Measurements from ENCODE around the gene RER1.

The RER1 gene

DNA sequence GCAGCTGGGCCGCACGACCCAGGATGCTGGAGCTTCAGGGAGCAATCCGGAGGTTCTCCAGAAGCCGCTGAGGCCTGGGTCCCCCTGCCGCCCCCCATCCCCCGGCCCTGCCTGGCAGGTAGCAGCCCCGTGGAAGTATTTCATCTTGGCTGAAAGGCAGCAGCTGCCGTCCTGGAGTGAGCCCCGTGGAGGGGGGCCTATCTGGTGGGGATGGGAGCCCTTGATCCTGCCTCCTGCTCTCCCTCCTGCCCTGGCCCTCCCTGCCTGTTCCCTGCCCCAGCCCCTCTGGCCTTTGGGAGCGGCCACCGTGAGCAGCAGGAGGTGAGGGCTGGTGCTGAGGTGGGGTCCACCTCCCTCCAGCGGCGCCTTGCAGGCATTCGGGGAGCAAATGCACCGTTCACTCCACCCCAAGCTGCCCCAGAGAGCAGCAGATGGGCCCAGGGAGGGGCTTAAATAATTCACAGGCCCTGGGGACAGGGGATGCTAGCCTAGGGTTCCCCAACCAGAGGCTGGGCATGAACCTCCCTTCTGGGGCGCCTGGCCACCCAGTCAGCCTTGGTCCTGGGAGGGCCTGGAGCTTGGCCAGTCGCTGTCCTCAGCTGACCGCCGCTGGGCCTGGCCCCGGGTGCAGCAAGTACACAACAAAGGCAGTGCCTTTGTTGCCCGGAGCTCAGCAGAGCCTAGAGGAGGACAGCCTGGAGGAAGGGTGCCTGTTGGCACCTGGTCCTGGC, 60.7 kb downstream of the RER1 start:
- Histone ChIP-seq H2BK5ac (ENCODE audit: low read depth, low read length, poor library complexity, severe bottlenecking) (peak overlapping the region; percentile 95), H3K4me2 (ENCODE audit: low read length, poor library complexity, severe bottlenecking) (peak overlapping the region; percentile 13), H3K23ac (ENCODE audit: low read length in 2 of 2) (no peak overlapping the region), H3K4me3 (ENCODE audit: insufficient read depth in 1 of 2, low read depth in 1 of 2, low read length in 2 of 2) (no peak overlapping the region), H3K4ac (ENCODE audit: low read depth in 1 of 2, low read length in 2 of 2) (no peak overlapping the region), H3K27ac (ENCODE audit: low read length, poor library complexity, severe bottlenecking) (peak overlapping the region; percentile 97), H3K14ac (ENCODE audit: low read length in 2 of 2) (peak overlapping the region in 1 of 2 experiments; percentile 41), H4K8ac (ENCODE audit: low read length) (no peak overlapping the region), H3K9ac (ENCODE audit: low read length) (no peak overlapping the region), H2AFZ (ENCODE audit: low read depth, low read length) (no peak overlapping the region), H3K9me3 (ENCODE audit: control insufficient read depth, low read length) (no peaks in the 10 kb centered on the region), H2BK15ac (ENCODE audit: low read depth, poor library complexity, severe bottlenecking) (no peak overlapping the region), H3K27me3 (ENCODE audit: control insufficient read depth in 1 of 2, insufficient read depth in 1 of 2, low read length in 2 of 2) (peaks cover 0 to 6% of the 10 kb centered on the region in 2 experiments), H4K91ac (ENCODE audit: low read length) (no peak overlapping the region), H3K79me1 (replicated peaks; ENCODE audit: low read length, poor library complexity, severe bottlenecking) (peaks cover 12% of the 10 kb centered on the region), H2AK5ac (ENCODE audit: low read length, severe bottlenecking) (peak overlapping the region; percentile 70), H3K36me3 (ENCODE audit: control insufficient read depth in 1 of 2, insufficient read depth in 2 of 2, low read depth in 1 of 2, low read length in 2 of 2) (peaks cover 0 to 3% of the 10 kb centered on the region in 2 experiments), H3K18ac (ENCODE audit: low read depth in 1 of 2, low read length in 2 of 2) (peak overlapping the region; percentile 10 to 14), H3K4me1 (ENCODE audit: control insufficient read depth, insufficient read depth, low read depth, low read length) (peaks cover 85% of the 10 kb centered on the region), H2BK120ac (ENCODE audit: low read depth, low read length) (no peak overlapping the region), H2BK12ac (ENCODE audit: low read length in 2 of 2) (no peak overlapping the region)
- 73% methylated on average over 21 of the region's 21 CpGs for WGBS
- no peak for DNase-seq

DNA sequence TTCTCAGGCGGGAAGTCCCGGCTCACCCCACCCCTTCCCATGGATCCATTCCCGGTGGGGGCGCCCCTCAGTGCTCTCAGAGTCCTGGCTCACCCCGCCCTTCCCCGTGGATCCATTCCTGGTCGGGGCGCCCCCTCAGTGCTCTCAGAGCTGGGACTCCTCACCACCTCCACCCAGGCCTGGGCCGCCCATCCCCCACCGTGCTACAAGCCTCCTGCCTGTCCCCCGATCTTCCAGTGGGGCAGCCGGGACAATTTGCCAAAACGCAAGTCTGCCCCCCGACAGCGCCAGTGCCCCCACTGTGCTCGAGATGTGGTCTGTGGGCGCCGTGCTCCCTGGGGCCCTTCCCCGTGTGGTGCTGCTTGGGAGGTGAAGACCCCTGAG, 61.3 kb downstream of the RER1 start:
- peak overlapping the region; percentile 82 for H2AK5ac ChIP-seq (ENCODE audit: low read length, severe bottlenecking)
- H2BK15ac ChIP-seq (ENCODE audit: low read depth, poor library complexity, severe bottlenecking), result peak overlapping the region; percentile 44
- peak overlapping the region; percentile 45 for H2BK5ac ChIP-seq (ENCODE audit: low read depth, low read length, poor library complexity, severe bottlenecking)
- H3K4me2 ChIP-seq (ENCODE audit: low read length, poor library complexity, severe bottlenecking), result no peak overlapping the region
- peaks cover 0 to 3% of the 10 kb centered on the region in 2 experiments for H3K36me3 ChIP-seq (ENCODE audit: control insufficient read depth in 1 of 2, insufficient read depth in 2 of 2, low read depth in 1 of 2, low read length in 2 of 2)
- H2AFZ ChIP-seq (ENCODE audit: low read depth, low read length), result no peak overlapping the region
- no peak for DNase-seq
- no peak overlapping the region for H2BK120ac ChIP-seq (ENCODE audit: low read depth, low read length)
- no peak overlapping the region for H3K14ac ChIP-seq (ENCODE audit: low read length in 2 of 2)
- H3K4me3 ChIP-seq (ENCODE audit: insufficient read depth in 1 of 2, low read depth in 1 of 2, low read length in 2 of 2), result no peak overlapping the region
- no peak overlapping the region for H4K91ac ChIP-seq (ENCODE audit: low read length)
- peaks cover 12% of the 10 kb centered on the region for H3K79me1 ChIP-seq (replicated peaks; ENCODE audit: low read length, poor library complexity, severe bottlenecking)
- no peaks in the 10 kb centered on the region for H3K9me3 ChIP-seq (ENCODE audit: control insufficient read depth, low read length)
- no peak overlapping the region for H3K18ac ChIP-seq (ENCODE audit: low read depth in 1 of 2, low read length in 2 of 2)
- H3K4me1 ChIP-seq (ENCODE audit: control insufficient read depth, insufficient read depth, low read depth, low read length), result peaks cover 84% of the 10 kb centered on the region
- H3K23ac ChIP-seq (ENCODE audit: low read length in 2 of 2), result no peak overlapping the region
- no peak overlapping the region for H3K4ac ChIP-seq (ENCODE audit: low read depth in 1 of 2, low read length in 2 of 2)
- WGBS, result 91% methylated on average over 19 of the region's 19 CpGs
- H2BK12ac ChIP-seq (ENCODE audit: low read length in 2 of 2), result no peak overlapping the region
- no peak overlapping the region for H4K8ac ChIP-seq (ENCODE audit: low read length)
- peak overlapping the region; percentile 97 for H3K27ac ChIP-seq (ENCODE audit: low read length, poor library complexity, severe bottlenecking)
- H3K27me3 ChIP-seq (ENCODE audit: control insufficient read depth in 1 of 2, insufficient read depth in 1 of 2, low read length in 2 of 2), result peaks cover 0 to under 1% of the 10 kb centered on the region in 2 experiments
- H3K9ac ChIP-seq (ENCODE audit: low read length), result no peak overlapping the region

DNA sequence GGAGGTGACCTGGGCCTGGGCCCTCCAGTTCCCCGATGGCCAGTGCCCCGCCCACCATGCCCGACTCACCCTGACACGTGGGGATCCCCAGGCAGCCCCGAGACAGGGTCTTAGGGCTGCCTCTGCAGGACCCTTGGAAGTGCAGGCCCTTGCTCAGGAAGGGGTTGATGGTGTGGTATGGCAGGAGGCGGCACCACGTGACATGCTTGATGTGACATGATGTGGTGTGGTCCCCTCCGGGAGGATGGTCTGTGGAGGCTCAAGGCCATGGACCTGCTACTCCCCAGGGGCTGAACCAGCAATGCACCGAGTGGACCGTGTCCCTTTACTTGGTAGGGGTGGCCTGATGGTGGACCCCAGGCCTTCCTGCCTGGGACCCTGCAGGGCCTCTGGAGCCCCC, 62.6 kb downstream of the RER1 start:
- H3K18ac ChIP-seq (ENCODE audit: low read depth in 1 of 2, low read length in 2 of 2), result no peak overlapping the region
- no peak overlapping the region for H3K9ac ChIP-seq (ENCODE audit: low read length)
- H4K8ac ChIP-seq (ENCODE audit: low read length), result no peak overlapping the region
- 94% methylated on average over 10 of the region's 10 CpGs for WGBS
- no peak overlapping the region for H3K27ac ChIP-seq (ENCODE audit: low read length, poor library complexity, severe bottlenecking)
- H3K23ac ChIP-seq (ENCODE audit: low read length in 2 of 2), result no peak overlapping the region
- no peak overlapping the region for H3K4me3 ChIP-seq (ENCODE audit: insufficient read depth in 1 of 2, low read depth in 1 of 2, low read length in 2 of 2)
- no peaks in the 10 kb centered on the region for H3K9me3 ChIP-seq (ENCODE audit: control insufficient read depth, low read length)
- H3K27me3 ChIP-seq (ENCODE audit: control insufficient read depth in 1 of 2, insufficient read depth in 1 of 2, low read length in 2 of 2), result no peaks in the 10 kb centered on the region
- no peak for DNase-seq
- H4K91ac ChIP-seq (ENCODE audit: low read length), result no peak overlapping the region
- H2AFZ ChIP-seq (ENCODE audit: low read depth, low read length), result no peak overlapping the region
- peaks cover 0 to 6% of the 10 kb centered on the region in 2 experiments for H3K36me3 ChIP-seq (ENCODE audit: control insufficient read depth in 1 of 2, insufficient read depth in 2 of 2, low read depth in 1 of 2, low read length in 2 of 2)
- H3K4me2 ChIP-seq (ENCODE audit: low read length, poor library complexity, severe bottlenecking), result no peak overlapping the region
- H2BK12ac ChIP-seq (ENCODE audit: low read length in 2 of 2), result no peak overlapping the region
- H2BK15ac ChIP-seq (ENCODE audit: low read depth, poor library complexity, severe bottlenecking), result no peak overlapping the region
- H2BK120ac ChIP-seq (ENCODE audit: low read depth, low read length), result no peak overlapping the region
- H2BK5ac ChIP-seq (ENCODE audit: low read depth, low read length, poor library complexity, severe bottlenecking), result no peak overlapping the region
- no peak overlapping the region for H3K14ac ChIP-seq (ENCODE audit: low read length in 2 of 2)
- peaks cover 83% of the 10 kb centered on the region for H3K4me1 ChIP-seq (ENCODE audit: control insufficient read depth, insufficient read depth, low read depth, low read length)
- no peak overlapping the region for H3K4ac ChIP-seq (ENCODE audit: low read depth in 1 of 2, low read length in 2 of 2)
- H3K79me1 ChIP-seq (replicated peaks; ENCODE audit: low read length, poor library complexity, severe bottlenecking), result peaks cover 12% of the 10 kb centered on the region
- H2AK5ac ChIP-seq (ENCODE audit: low read length, severe bottlenecking), result peak overlapping the region; percentile 18
